Upper lobe of left lung (tissue), 6 donors: ENCODE measurements around the gene NSD2. TPM values are rescaled to one million over a fixed set of nuclear protein-coding genes. Genes with fewer than 3 reads are reported as not detected.
A peak's percentile ranks its signal among the peaks of the same experiment; 100 is the strongest.

Experiments used
- ATAC-seq, 2 donors: fragments of 200-7000 bp; cut with Tn5 transposase; one replicate each; pipeline ENCODE4 v1.9.1; 2022; ENCODE audit warnings: mild to moderate bottlenecking in 2 of 2, moderate library complexity in 2 of 2; ENCODE audit not compliant: low FRiP score in 2 of 2
- DNase-seq, 2 donors: peaks; one replicate each; pipeline ENCODE4 v3.0.0-alpha.2; 2019 to 2020
- H3K27ac ChIP-seq, 4 donors: fragments of 200-600 bp; sonication (generic); one replicate each; pipeline ENCODE4 v1.5.1; 2016 to 2019
- H3K27me3 ChIP-seq, 4 donors: fragments of 200-600 bp; sonication (generic); one replicate each; pipeline ENCODE4 v1.5.1; 2017 to 2019
- H3K36me3 ChIP-seq, 4 donors: fragments of 200-600 bp; sonication (generic); one replicate each; pipeline ENCODE4 v1.5.1; 2016 to 2019
- H3K4me1 ChIP-seq, 4 donors: fragments of 200-600 bp; sonication (generic); one replicate each; pipeline ENCODE4 v1.5.1; 2018 to 2019
- H3K4me3 ChIP-seq, 4 donors: fragments of 200-600 bp; sonication (generic); one replicate each; pipeline ENCODE4 v1.5.1; 2017 to 2019; ENCODE audit warnings: mild to moderate bottlenecking in 2 of 4, moderate library complexity in 1 of 4
- H3K9me3 ChIP-seq, 4 donors: fragments of 200-600 bp; sonication (generic); one replicate each; pipeline ENCODE4 v1.5.1; 2018 to 2019
- EP300 ChIP-seq, 4 donors: sonication (generic); formaldehyde crosslinking; IDR thresholded peaks; one replicate each; pipeline ENCODE4 v1.5.1; 2017; ENCODE audit warnings: antibody characterized with exemption in 4 of 4, control low read depth in 2 of 4
- POLR2A ChIP-seq, 4 donors: fragments of 450-650 bp; IDR thresholded peaks; one replicate each; pipeline ENCODE4 v1.5.1; 2016 to 2017; ENCODE audit warnings: antibody characterized with exemption in 4 of 4, mild to moderate bottlenecking in 2 of 4
- POLR2AphosphoS5 ChIP-seq, 2 donors: sonication (generic); formaldehyde crosslinking; IDR thresholded peaks; one replicate each; pipeline ENCODE4 v1.5.1; 2017; ENCODE audit warnings: antibody characterized with exemption in 2 of 2
- WGBS, 2 donors: methylation state at CpG; one replicate each; pipeline ENCODE4 v1.1.5; 2017 to 2018; 5-methylcytosine and 5-hydroxymethylcytosine counted together
- total RNA-seq, 6 donors: library from RNA; depleted of rRNA in 4 of 6; stranded (reverse); fragments of >200 nt in 4 of 6; gene quantifications; one replicate each; pipeline versions ENCODE4 v1.1.0 to v1.2.1, GENCODE V29; 2016 to 2021
- TF ChIP-seq, protein P1 (sequence below), 6 experiments: fragments of 450-650 bp in 4 of 6; fragments of 200-600 bp in 2 of 6; sonication (generic) in 2 of 6; IDR thresholded peaks; one replicate each; pipeline ENCODE4 v1.5.1; 2016 to 2019; ENCODE audit warnings: antibody characterized with exemption in 6 of 6
- donor health status: DM: no; HTN: no; CAD: no; lungs with moderate emphysema.
- donor health status: DM: no; HTN: yes; CAD: no; lungs with severe emphysema.

Gene NSD2
- total RNA-seq, 6 donors from 2014 or later: 35.7 to 164 (median 53.1) TPM

DNA sequence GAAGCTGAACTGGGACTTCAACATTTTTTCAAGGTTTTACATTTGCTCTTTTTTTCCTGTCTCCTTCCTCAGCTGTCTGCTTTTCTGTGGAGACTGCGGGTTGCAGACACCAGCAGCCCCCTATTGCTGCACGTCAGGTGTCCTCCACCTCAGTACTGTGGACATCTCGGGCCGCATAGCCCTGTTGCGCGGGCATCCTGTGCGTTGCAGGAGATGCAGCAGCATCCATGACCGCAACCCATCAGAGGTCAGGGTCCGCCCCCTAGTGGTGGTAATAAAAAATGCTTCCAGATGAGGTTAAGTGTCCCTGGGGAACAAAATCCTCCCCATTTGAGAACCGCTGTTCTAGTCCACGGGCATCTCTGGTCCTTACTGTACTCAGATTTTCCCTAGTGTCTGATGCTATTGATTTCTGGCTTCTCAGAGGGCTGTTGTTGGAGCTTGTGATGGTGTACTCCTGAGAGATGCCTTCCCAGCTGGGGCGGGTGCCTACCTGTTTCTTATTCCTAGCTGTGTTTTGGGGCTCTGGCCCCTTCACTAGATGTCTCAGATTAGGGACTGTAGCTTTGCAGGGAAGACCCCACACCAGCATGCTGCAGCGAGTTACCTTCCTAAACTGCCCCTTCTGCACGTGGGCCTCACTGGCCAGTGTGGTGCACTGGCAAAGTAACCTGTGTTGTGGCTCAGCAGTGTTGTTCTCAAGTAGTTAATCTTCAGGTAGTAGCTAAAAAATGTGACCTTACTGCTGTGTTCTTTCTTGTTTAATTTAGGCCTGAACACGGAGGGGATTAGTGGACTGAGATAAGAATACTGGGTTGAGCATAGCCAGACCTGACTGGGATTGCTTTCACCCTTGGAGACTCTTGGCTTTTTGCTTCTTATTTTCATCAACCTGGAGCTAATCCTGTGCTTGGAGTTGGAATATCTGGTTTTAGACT, 28.2 kb downstream of the NSD2 start:
- no peak for TF ChIP-seq POLR2A (IDR thresholded peaks at IDR 0.05)
- no peak for TF ChIP-seq EP300 (IDR thresholded peaks at IDR 0.05)
- no peak for TF ChIP-seq POLR2AphosphoS5 (IDR thresholded peaks at IDR 0.05)
- TF ChIP-seq, protein P1, sequence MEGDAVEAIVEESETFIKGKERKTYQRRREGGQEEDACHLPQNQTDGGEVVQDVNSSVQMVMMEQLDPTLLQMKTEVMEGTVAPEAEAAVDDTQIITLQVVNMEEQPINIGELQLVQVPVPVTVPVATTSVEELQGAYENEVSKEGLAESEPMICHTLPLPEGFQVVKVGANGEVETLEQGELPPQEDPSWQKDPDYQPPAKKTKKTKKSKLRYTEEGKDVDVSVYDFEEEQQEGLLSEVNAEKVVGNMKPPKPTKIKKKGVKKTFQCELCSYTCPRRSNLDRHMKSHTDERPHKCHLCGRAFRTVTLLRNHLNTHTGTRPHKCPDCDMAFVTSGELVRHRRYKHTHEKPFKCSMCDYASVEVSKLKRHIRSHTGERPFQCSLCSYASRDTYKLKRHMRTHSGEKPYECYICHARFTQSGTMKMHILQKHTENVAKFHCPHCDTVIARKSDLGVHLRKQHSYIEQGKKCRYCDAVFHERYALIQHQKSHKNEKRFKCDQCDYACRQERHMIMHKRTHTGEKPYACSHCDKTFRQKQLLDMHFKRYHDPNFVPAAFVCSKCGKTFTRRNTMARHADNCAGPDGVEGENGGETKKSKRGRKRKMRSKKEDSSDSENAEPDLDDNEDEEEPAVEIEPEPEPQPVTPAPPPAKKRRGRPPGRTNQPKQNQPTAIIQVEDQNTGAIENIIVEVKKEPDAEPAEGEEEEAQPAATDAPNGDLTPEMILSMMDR (IDR thresholded peaks at IDR 0.05): peak; percentile 77 to 91 (median 86)
- DNase-seq (peak; percentile 65 to 79), ATAC-seq (peak; percentile 86 to 93)
- H3K4me1 ChIP-seq: peaks cover 0 to 15% (median 6%) of the 10 kb centered on the region in 4 donors
- no peak overlapping the region for H3K4me3 ChIP-seq
- H3K36me3 ChIP-seq: peaks cover 0 to 28% (median 14%) of the 10 kb centered on the region in 4 donors
- H3K27me3 ChIP-seq: no peaks in the 10 kb centered on the region
- WGBS, 2 donors: 25 to 31% methylated on average over 15 of the region's 15 CpGs
- no peak overlapping the region for H3K27ac ChIP-seq
- no peaks in the 10 kb centered on the region for H3K9me3 ChIP-seq

DNA sequence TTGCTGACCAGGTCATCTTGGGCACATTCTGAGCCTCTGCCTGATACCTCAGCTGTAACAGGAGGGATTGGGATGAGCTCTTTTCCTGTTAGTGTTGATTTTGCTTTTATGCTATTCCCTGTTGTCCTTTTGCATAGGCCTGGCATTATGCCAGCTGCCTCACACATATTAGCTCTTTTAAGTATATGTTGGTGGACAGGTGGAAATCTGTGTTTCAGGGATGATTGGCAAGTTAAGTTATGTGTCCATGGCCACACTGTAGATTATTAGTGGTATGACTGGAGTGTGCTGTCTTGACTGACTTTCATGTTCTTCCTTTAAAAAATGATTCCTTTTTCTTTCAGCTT, 28.9 kb downstream of the NSD2 start:
- no peak overlapping the region for H3K27ac ChIP-seq
- DNase-seq: no peak
- no peak for ATAC-seq
- no peak overlapping the region for H3K4me3 ChIP-seq
- H3K27me3 ChIP-seq: no peaks in the 10 kb centered on the region
- H3K36me3 ChIP-seq: peaks cover 0 to 35% (median 17%) of the 10 kb centered on the region in 4 donors
- H3K9me3 ChIP-seq: no peaks in the 10 kb centered on the region
- H3K4me1 ChIP-seq: peaks cover 0 to 15% (median 6%) of the 10 kb centered on the region in 4 donors
- TF ChIP-seq EP300 (IDR thresholded peaks at IDR 0.05): no peak
- no peak for TF ChIP-seq POLR2AphosphoS5 (IDR thresholded peaks at IDR 0.05)
- TF ChIP-seq, protein P1 (IDR thresholded peaks at IDR 0.05): no peak
- no peak for TF ChIP-seq POLR2A (IDR thresholded peaks at IDR 0.05)

DNA sequence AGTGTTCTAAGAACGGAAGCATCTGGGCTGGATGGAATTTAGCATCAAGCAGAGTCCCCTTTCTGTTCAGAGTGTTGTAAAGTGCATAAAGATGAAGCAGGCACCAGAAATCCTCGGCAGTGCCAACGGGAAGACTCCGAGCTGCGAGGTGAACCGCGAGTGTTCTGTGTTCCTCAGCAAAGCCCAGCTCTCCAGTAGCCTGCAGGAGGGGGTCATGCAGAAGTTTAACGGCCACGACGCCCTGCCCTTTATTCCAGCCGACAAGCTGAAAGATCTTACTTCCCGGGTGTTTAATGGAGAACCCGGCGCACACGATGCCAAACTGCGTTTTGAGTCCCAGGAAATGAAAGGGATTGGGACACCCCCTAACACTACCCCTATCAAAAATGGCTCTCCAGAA, 29.4 kb downstream of the NSD2 start:
- H3K27me3 ChIP-seq: no peaks in the 10 kb centered on the region
- H3K36me3 ChIP-seq: peaks cover 0 to 40% (median 21%) of the 10 kb centered on the region in 4 donors
- DNase-seq (no peak), ATAC-seq (no peak)
- 70 to 74% methylated on average over 16 of the region's 16 CpGs for WGBS, 2 donors
- peaks cover 0 to 15% (median 6%) of the 10 kb centered on the region in 4 donors for H3K4me1 ChIP-seq
- H3K27ac ChIP-seq: peak overlapping the region in 3 of 4 donors; percentile 33 to 68 (median 33)
- TF ChIP-seq, protein P1 (IDR thresholded peaks at IDR 0.05): no peak
- TF ChIP-seq EP300 (IDR thresholded peaks at IDR 0.05) (no peak), POLR2AphosphoS5 (IDR thresholded peaks at IDR 0.05) (no peak), POLR2A (IDR thresholded peaks at IDR 0.05) (no peak)
- no peak overlapping the region for H3K4me3 ChIP-seq
- H3K9me3 ChIP-seq: no peaks in the 10 kb centered on the region

DNA sequence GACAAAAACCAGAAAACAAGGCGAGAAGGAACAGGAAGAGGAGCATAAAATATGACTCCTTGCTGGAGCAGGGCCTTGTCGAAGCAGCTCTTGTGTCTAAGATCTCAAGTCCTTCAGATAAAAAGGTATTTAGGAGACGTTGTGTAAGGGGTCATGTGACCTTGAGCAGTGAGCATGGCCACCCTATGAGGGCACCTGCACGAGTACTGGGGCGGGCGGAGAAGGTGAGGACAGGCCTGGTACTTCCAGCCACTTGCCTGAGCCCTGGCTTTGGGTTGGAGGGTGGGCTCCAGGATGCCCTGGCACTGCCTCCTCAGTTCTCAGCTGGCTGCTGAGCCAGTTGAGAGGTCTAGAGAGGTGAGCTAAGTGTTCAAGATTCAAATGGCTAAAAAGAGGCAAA, 29.9 kb downstream of the NSD2 start:
- H3K27me3 ChIP-seq: no peaks in the 10 kb centered on the region
- no peaks in the 10 kb centered on the region for H3K9me3 ChIP-seq
- peaks cover 0 to 15% (median 6%) of the 10 kb centered on the region in 4 donors for H3K4me1 ChIP-seq
- DNase-seq (peak in 1 of 2 donors; percentile 86), ATAC-seq (peak; percentile 44 to 91)
- peaks cover 0 to 44% (median 21%) of the 10 kb centered on the region in 4 donors for H3K36me3 ChIP-seq
- no peak overlapping the region for H3K4me3 ChIP-seq
- TF ChIP-seq POLR2A (IDR thresholded peaks at IDR 0.05) (peak in 1 of 4 donors; percentile 43), EP300 (IDR thresholded peaks at IDR 0.05) (no peak), POLR2AphosphoS5 (IDR thresholded peaks at IDR 0.05) (peak in 1 of 2 donors; percentile 10)
- TF ChIP-seq, protein P1 (IDR thresholded peaks at IDR 0.05): no peak
- 77 to 82% methylated on average over 6 of the region's 6 CpGs for WGBS, 2 donors
- peak overlapping the region; percentile 33 to 68 (median 34) for H3K27ac ChIP-seq
